ENCODE data around the gene BLVRB. TPM values are rescaled to one million over a fixed set of nuclear protein-coding genes. Genes with fewer than 3 reads are reported as not detected.

BLVRB gene
- total and polyA plus RNA-seq, 2 of the 8 experiments (the other 6 are each of a cell fraction or from before 2014, with no cell fraction given) = 28.7 to 182 TPM

DNA sequence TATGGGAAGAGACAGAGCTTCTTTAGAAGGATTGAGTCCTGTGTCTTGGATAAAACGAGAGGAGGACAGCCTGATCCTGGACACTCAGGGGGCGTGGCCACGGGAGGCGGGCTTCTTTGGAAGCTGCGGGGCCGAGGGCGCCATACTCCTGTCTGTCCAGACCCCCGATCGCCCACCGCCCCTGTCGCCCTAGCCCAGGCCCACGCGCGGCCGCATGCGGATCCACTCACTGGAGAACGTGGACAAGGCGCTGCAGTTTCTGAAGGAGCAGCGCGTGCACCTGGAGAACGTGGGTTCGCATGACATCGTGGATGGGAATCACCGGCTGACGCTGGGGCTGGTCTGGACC is 24.3 kb upstream of the BLVRB start (continued):
- no peak for TF ChIP-seq KDM1A (IDR thresholded peaks at IDR 0.05; ENCODE audit: borderline replicate concordance, low read length)
- no peak for TF ChIP-seq SUZ12 (IDR thresholded peaks at IDR 0.05; ENCODE audit: low read length)
- TF ChIP-seq SIX5 (IDR thresholded peaks at IDR 0.05; ENCODE audit: low read depth, low read length) = no peak
- TF ChIP-seq GTF2F1 (IDR thresholded peaks at IDR 0.05; ENCODE audit: borderline replicate concordance, low read depth, low read length) = no peak
- TF ChIP-seq RFX5 (IDR thresholded peaks at IDR 0.05; ENCODE audit: borderline replicate concordance, low read depth, low read length) = no peak
- TF ChIP-seq BRCA1 (IDR thresholded peaks at IDR 0.05; ENCODE audit: low read depth, low read length) = no peak

Data from H1 (cell line).